Measurements from ENCODE around the gene BRD7.

GRCh38 chr16:50398336-50398735 is 29.5 kb upstream of the BRD7 start:
- no peak for TF ChIP-seq CTCF (IDR thresholded peaks at IDR 0.05)
- no peak for TF ChIP-seq POLR2A (IDR thresholded peaks at IDR 0.05)

Measured in heart left ventricle (tissue), 13 donors.